ENCODE data around the gene CEACAM8.

- TF ChIP-seq EZH2phosphoT487 (IDR thresholded peaks at IDR 0.05; ENCODE audit: insufficient read depth, low read depth) (no peak), EZH2 (IDR thresholded peaks at IDR 0.05; ENCODE audit: insufficient read depth, poor library complexity, severe bottlenecking) (no peak)
Observed at GRCh38 chr19:42567567-42567966, 27.2 kb downstream of the CEACAM8 start.

Measured in GM23248 (cell line).